Medulla oblongata (tissue), 1 donor: ENCODE data around the gene XIRP2.
"Not testable (repeated sequence)": the region's sequence is repeated elsewhere in the genome, so short reads cannot be mapped to it uniquely, and the experiment has no call there.

Source experiments
- DNase-seq: peaks from one replicate; pipeline ENCODE4 v3.0.0-alpha.2; 2015; ENCODE audit errors: extremely low spot score

XIRP2 gene

GRCh38 chr2:167034976-167035375, 146.7 kb downstream of the XIRP2 start:
- not testable (repeated sequence) for DNase-seq

DNA sequence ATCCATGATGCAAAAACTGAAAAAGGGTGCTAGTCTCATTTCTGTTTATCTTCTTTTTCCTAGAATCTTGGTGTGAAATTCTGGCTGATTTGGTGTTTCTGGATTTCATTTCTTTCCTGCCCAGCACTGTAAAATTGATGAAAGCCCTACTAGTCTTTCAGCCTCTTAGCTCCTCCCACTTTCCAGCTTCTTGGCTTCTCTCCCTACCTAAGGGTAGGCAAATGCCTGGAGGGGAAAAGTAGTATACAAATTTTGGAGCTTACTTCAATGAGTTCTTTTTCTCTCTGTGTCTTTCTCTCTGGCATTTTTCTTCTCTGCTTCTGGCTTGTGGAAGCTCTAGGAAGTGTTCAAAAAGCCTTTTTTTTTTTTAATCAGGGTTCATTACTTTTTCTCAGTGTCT, 160.5 kb downstream of the XIRP2 start:
- DNase-seq: no peak

GRCh38 chr2:167049659-167050058, 161.4 kb downstream of the XIRP2 start:
- DNase-seq: no peak

DNA sequence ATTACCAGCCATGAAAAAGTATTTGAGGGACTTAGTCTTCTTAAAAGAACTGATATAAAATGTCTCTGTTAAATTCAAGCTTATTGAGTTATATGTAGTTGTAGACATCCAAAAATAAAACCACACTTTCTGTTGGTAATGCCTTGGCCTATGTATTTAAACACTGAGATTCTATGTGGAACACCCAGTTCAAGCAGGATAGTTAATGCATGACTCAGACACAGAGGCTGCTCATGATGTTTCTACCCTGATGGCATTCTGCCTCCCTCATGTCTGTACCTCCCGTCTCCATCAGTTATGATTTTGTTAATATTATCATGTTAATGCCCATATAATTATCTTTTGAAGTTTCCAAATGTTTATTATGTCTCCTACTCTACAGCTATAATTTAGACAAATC, 164.5 kb downstream of the XIRP2 start:
- no peak for DNase-seq

DNA sequence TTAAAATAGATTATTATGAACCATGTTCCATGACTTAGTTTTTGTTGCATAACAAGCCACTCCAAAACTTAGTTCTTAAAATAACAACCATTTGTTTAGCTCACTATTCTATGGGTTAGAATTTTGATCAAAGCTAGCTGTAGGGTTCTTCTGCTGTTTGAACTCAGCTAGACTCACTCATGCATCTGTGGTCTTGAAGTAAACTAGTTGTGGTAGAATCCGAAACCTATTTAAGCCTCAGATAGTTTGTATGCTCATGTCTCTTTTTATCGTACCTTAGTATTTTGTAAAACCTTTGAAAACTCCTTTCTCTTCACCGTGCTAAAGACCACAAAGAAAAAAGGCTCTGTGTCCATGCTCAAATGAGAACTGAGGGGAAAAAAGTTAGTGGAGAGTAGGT, 166.6 kb downstream of the XIRP2 start:
- DNase-seq: no peak

GRCh38 chr2:167057446-167057845, 169.2 kb downstream of the XIRP2 start:
- DNase-seq: no peak

DNA sequence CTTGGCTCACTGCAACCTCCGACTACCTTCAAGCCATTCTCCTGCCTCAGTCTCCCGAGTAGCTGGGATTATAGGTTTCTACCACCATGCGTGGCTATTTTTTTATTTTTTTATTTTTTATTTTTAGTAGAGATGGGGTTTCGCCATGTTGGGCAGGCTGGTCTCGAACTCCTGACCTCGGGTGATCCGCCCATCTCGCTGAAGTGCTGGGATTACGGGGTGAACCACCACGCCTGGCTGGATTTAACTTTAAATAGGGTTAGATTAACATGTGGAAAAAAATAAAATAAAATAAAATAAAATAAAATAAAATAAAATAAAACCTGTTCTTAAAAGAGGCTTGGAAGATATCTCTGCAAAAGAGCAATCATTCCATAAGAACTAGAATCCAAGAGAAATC, 170.9 kb downstream of the XIRP2 start:
- no peak for DNase-seq

DNA sequence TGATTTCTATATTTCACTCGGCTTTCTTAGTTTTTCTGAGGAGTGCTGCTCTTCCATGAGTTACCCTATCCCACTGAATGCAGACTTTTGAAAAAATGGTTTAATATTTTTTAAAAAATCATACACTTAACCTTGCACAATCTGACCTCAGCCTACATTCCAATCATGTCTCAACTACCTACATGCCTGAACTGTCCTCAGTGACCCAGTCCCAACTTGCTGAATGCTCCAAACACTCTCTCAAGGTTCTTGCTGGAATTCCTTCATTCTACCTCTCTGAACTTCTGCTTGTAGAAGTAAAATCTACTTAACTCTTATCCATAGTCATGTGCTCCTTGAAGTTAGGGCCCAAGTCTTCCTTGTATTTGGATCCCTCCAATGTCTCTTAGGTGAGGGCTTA, 181.6 kb downstream of the XIRP2 start:
- no peak for DNase-seq

- not testable (repeated sequence) for DNase-seq
Observed at GRCh38 chr2:167075708-167076107, 187.4 kb downstream of the XIRP2 start.

DNA sequence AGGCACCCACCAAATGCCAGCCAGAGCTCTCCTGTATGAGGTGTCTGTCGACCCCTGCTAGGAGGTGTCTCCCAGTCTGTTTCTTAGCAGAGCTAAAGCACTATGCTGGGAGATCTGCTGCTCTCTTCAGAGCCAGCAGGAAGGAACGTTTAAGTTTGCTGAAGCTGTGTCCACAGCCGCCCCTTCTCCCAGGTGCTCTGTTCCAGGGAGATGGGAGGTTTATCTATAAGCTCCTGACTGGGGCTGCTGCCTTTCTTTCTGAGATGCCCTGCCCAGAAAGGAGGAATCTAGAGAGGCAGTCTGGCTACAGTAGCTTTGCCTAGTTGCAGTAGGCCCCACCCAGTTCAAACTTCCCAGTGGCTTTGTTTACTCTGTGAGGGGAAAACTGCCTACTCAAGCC, 210.7 kb downstream of the XIRP2 start:
- DNase-seq: not testable (repeated sequence)

DNA sequence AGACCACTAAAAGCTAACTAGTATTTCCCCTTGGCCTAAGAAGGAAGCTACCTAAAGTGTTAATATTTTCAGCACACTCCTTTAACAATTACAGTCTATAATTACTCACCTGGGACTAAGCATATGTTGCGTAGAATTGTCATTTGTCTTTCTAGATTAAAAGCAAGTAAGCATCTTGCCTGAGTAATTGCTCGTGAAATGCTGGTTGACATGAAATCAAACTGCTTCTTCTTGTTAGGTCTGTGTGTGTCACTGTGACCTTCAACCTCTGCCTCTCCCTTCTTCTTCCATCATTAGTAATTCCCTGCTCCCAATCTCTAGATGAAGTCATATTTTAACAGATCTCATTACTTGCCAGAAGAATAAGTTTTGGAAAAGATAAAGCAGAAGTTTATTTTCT, 212.2 kb downstream of the XIRP2 start:
- DNase-seq: no peak

GRCh38 chr2:167103028-167103756, 214.9 kb downstream of the XIRP2 start:
- DNase-seq: no peak

DNA sequence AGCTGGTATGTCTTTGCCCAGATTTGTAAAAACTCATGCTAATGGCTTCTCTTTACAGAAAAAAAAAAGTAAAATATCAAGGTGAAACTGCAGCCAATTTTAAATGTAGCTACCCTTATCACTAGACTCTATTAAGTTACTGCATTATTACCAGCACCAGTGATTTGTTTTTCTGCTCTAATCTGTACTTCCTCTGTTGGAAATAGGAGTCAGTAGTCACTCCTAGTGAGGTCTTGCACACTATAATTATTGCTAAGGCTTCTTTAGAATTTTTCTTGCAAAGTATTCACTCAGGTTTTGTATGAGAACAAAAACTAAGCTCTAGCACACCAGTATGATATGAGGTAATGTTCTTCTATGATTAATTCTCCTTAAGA, 215.5 kb downstream of the XIRP2 start:
- DNase-seq: no peak

DNA sequence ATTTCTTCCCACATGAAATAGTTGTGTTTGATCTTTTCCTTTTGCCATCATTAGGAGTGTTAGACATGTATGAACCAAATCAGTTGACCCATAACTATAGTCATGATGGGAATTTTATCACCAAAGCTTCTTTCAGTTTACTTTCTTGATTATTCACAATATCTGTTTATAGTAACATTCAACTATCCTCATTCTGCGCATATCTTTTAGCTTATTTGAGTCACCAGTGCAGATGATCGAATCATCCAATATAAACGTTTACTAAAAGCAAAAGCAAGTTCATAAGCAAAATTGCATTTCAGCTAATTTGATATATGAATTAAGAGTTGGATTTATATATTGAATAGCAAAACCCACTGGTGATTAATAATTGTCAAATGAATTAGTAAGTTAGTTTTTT, 216.4 kb downstream of the XIRP2 start:
- no peak for DNase-seq

DNA sequence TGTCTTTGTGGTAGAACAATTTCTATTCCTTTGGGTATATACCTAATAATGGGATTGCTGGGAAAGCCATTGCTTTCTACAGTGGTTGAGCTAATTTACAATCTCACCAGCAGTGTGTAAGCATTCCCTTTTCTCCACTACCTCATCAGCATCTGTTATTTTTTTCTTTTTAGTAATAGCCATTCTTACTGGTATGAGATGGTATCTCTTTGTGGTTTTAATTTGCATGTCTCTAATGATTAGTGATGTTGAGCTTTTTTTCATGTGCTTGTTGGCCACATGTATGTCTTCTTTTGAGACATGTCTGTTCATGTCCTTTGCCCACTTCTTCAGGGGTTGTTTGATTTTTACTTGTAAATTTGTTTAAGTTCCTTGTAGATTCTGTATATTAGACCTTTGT, 221.4 kb downstream of the XIRP2 start:
- DNase-seq: not testable (repeated sequence)

- DNase-seq: no peak
Observed at GRCh38 chr2:167110345-167110744, 222.1 kb downstream of the XIRP2 start.

DNA sequence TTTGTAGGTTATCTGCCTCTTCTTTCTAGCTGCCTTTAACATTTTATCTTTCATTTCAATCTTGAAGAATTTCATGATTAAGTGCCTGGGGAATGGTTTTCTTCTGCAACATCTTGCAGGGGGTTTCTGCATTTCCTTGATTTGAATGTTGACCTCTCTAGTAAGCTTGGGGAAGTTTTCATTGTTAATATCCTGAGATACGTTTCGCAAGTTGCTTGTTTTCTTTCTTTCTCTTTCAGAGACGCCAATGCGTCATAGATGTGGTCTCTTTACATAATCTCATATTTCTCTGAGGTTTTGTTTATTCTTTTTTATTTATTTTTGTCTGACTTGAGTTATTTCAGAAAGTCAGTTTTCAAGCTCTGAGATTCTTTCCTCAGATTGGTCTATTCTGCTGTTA, 225.7 kb downstream of the XIRP2 start:
- no peak for DNase-seq

- no peak for DNase-seq
Observed at GRCh38 chr2:167115541-167115940, 227.3 kb downstream of the XIRP2 start.

- no peak for DNase-seq
Observed at GRCh38 chr2:167122389-167122788, 234.1 kb downstream of the XIRP2 start.

DNA sequence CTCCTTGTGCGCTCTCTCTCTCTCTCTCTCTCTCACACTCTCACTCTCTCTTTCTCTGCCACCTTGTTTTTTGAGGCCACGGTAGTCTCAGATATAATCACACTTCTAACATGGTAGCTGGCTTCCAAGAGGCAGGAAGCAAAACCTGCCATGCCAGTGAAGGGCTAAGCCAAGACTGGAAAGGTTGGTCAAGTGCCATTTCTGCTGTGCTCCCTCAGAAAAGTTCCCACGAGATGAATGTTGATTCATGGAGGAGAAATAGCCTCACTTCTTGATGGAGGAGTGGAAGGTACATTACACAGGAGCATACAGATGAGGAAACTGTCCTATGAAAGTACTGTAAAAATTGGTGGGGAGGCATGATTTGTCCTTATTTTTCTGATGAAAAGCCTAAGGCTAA, 237.9 kb downstream of the XIRP2 start:
- DNase-seq: no peak

GRCh38 chr2:167127135-167127534, 238.9 kb downstream of the XIRP2 start:
- DNase-seq: no peak

DNA sequence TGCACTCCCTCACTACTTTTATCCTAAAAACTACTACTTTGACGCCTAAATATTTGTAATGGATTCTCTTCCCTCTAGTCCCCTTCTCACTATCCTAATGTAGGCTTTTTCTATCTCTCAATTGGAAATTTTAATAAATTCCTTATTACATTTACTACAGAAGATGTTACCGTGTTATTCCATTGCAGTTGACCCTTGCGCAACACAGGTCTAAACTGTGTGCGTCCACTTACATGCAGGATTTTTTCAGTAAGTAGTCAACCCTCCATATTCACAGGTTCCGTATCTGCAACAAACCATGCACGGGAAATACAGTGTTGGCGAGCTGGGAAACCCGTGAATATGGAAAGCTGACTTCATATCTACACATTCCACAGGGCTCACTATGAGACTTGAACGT, 239.8 kb downstream of the XIRP2 start:
- no peak for DNase-seq

DNA sequence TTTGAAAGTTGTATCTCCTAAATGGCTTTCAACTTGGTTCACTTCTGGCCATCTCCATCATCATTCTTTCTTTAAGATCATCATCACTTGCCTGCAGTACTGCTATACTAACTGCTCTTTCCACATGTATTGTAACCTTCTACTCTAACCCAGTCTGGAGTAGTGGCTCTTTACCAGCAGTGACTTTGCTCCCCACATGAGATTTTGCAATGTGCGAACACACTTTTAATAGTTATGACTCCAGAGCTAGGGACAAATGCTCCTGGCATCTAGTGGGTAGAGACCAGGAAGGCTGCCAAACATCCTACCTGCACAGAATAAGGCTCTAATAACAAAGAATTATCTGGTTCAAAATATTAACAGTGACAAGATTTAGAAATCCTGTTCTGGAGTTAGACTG, 243.8 kb downstream of the XIRP2 start:
- DNase-seq: no peak

GRCh38 chr2:167132906-167133555, 244.8 kb downstream of the XIRP2 start:
- DNase-seq: no peak
